HepG2 (cell line): Measurements from ENCODE around the gene POU2F1. TPM values are rescaled to one million over a fixed set of nuclear protein-coding genes. Genes with fewer than 3 reads are reported as not detected.

ENCODE experiments used
- ATAC-seq: fragments of 200-7000 bp; cut with Tn5 transposase; 3 replicates; pipeline ENCODE4 v1.9.1; 2020; ENCODE audit warnings: mild to moderate bottlenecking, moderate library complexity
- BruUV-seq: library from RNA; stranded (reverse); fragments of 400-500 nt; replicated peaks from 2 replicates; lab custom pipeline; 2021; lab: Mats Ljungman, UMichigan
- CTCF ChIA-PET: fragments of 300-600 bp; formaldehyde crosslinking; extraction: SDS; loops from one replicate; lab custom pipeline; 2021; ENCODE audit warnings: low total read pairs, inconsistent platforms, low intra/inter-chr PET ratio; lab: Yijun Ruan, JAX
- POLR2A ChIA-PET: fragments of 350-600 bp; sonication (Branson Sonifier 250); formaldehyde crosslinking; loops from one replicate; lab custom pipeline; 2020; ENCODE audit warnings: antibody characterized with exemption, inconsistent platforms; lab: Yijun Ruan, JAX
- DNase-seq: peaks from one replicate; pipeline ENCODE4 v3.0.0-alpha.2; 2015; ENCODE audit warnings: low spot score
- FAIRE-seq: peaks from 3 replicates; lab custom pipeline; 2011; peaks lifted over from hg19 to GRCh38; lab: Jason Lieb, UNC
- H2AFZ ChIP-seq: one replicate; pipeline ENCODE4 v1.6.1; 2011; ENCODE audit warnings: low read length, inconsistent platforms
- H3K27ac ChIP-seq: fragments of 300-600 bp; 3 replicates; pipeline ENCODE4 v1.8.0; 2011; ENCODE audit warnings: mixed run types, mild to moderate bottlenecking, mixed read lengths, low read length, inconsistent platforms; ENCODE audit not compliant: insufficient read depth; ENCODE audit errors: extremely low read length
- H3K27me3 ChIP-seq, 2 experiments: fragments of 200-600 bp in 1 of 2; 2 replicates in 1 of 2; 3 replicates in 1 of 2; pipeline versions ENCODE4 v1.6.0 to v1.8.0; 2011; ENCODE audit warnings: low read length in 2 of 2, mild to moderate bottlenecking in 2 of 2, moderate library complexity in 2 of 2, inconsistent platforms in 1 of 2; ENCODE audit not compliant: insufficient read depth in 2 of 2, control insufficient read depth in 1 of 2
- H3K36me3 ChIP-seq, 2 experiments: fragments of 200-600 bp in 1 of 2; replicated peaks in 1 of 2; 2 replicates in 1 of 2; 3 replicates in 1 of 2; pipeline versions ENCODE4 v1.5.1 to v1.8.0; 2011; ENCODE audit warnings: low read length in 2 of 2, inconsistent platforms in 1 of 2; ENCODE audit not compliant: insufficient read depth in 2 of 2, control insufficient read depth in 1 of 2
- H3K4me1 ChIP-seq: 2 replicates; pipeline ENCODE4 v1.5.1; 2012; ENCODE audit warnings: low read length, inconsistent platforms; ENCODE audit not compliant: insufficient read depth
- H3K4me2 ChIP-seq: 2 replicates; pipeline ENCODE4 v1.6.0; 2011; ENCODE audit warnings: low read depth, low read length, inconsistent platforms
- H3K4me3 ChIP-seq, 3 experiments: fragments of 200-600 bp in 1 of 3; sonication (generic), shearing (Covaris generic) in 1 of 3; replicated peaks in 1 of 3; 2 replicates each; pipeline ENCODE4 v1.5.1; 2011 to 2016; ENCODE audit warnings: low read length in 3 of 3, inconsistent platforms in 2 of 3, low read depth in 2 of 3, mild to moderate bottlenecking in 2 of 3, control low read depth in 1 of 3, mixed read lengths in 1 of 3; ENCODE audit not compliant: insufficient read depth in 1 of 3
- H3K79me2 ChIP-seq: one replicate; pipeline ENCODE4 v1.6.1; 2011; ENCODE audit warnings: low read length, inconsistent platforms; ENCODE audit not compliant: insufficient read depth
- H3K9ac ChIP-seq: 2 replicates; pipeline ENCODE4 v1.6.0; 2011; ENCODE audit warnings: mild to moderate bottlenecking, low read depth, low read length, inconsistent platforms; ENCODE audit not compliant: insufficient read depth
- H3K9me3 ChIP-seq: 2 replicates; pipeline ENCODE4 v1.5.1; 2012; ENCODE audit warnings: mild to moderate bottlenecking, low read length
- H4K20me1 ChIP-seq: 2 replicates; pipeline ENCODE4 v1.6.0; 2011; ENCODE audit warnings: inconsistent platforms, mild to moderate bottlenecking, low read length, moderate library complexity; ENCODE audit not compliant: insufficient read depth
- ARID5B ChIP-seq: IDR thresholded peaks from 2 replicates; pipeline ENCODE4 v1.4.0; 2020; ENCODE audit warnings: mild to moderate bottlenecking, missing genetic modification reagents
- ARNT2 ChIP-seq: sonication (generic); formaldehyde crosslinking; IDR thresholded peaks from 2 replicates; pipeline ENCODE4 v1.8.0; 2022; ENCODE audit warnings: mild to moderate bottlenecking, low read depth, missing genetic modification reagents, moderate library complexity
- CHCHD3 ChIP-seq: sonication (generic); formaldehyde crosslinking; IDR thresholded peaks from 2 replicates; pipeline ENCODE4 v1.8.0; 2022; ENCODE audit warnings: mild to moderate bottlenecking, missing genetic modification reagents, moderate library complexity
- MED13 ChIP-seq: sonication (generic); formaldehyde crosslinking; IDR thresholded peaks from 2 replicates; pipeline ENCODE4 v1.5.0; 2020; ENCODE audit warnings: missing genetic modification reagents
- NR2F1 ChIP-seq, 2 experiments: fragments of 450-650 bp in 1 of 2; formaldehyde crosslinking in 1 of 2; IDR thresholded peaks; 2 replicates each; pipeline versions ENCODE4 v1.5.0 to v1.6.1; 2016 to 2020; ENCODE audit warnings: mild to moderate bottlenecking in 1 of 2, missing compliant biosample characterization in 1 of 2, missing genetic modification reagents in 1 of 2, moderate library complexity in 1 of 2
- SALL1 ChIP-seq: sonication (generic); formaldehyde crosslinking; IDR thresholded peaks from 2 replicates; pipeline ENCODE4 v1.8.0; 2022; ENCODE audit warnings: mild to moderate bottlenecking, missing genetic modification reagents
- ZFYVE20 ChIP-seq: sonication (generic); formaldehyde crosslinking; IDR thresholded peaks from 2 replicates; pipeline ENCODE4 v1.8.0; 2023; ENCODE audit warnings: low read depth, mild to moderate bottlenecking, moderate library complexity, missing genetic modification reagents, borderline replicate concordance
- ZNF30 ChIP-seq: sonication (generic); formaldehyde crosslinking; IDR thresholded peaks from 2 replicates; pipeline ENCODE4 v1.5.0; 2020; ENCODE audit warnings: mild to moderate bottlenecking, missing genetic modification reagents
- ZNF564 ChIP-seq: sonication (generic); formaldehyde crosslinking; IDR thresholded peaks from 2 replicates; pipeline ENCODE4 v1.8.1; 2023; ENCODE audit warnings: mild to moderate bottlenecking, missing genetic modification reagents
- ZNF670 ChIP-seq: sonication (generic); formaldehyde crosslinking; IDR thresholded peaks from 2 replicates; pipeline ENCODE4 v1.8.0; 2022; ENCODE audit warnings: mild to moderate bottlenecking, missing genetic modification reagents, borderline replicate concordance
- ZNF772 ChIP-seq: sonication (generic); formaldehyde crosslinking; IDR thresholded peaks from 2 replicates; pipeline ENCODE4 v1.5.0; 2020; ENCODE audit warnings: mild to moderate bottlenecking, missing genetic modification reagents
- ZNF841 ChIP-seq: sonication (generic); formaldehyde crosslinking; IDR thresholded peaks from 2 replicates; pipeline ENCODE4 v1.8.1; 2023; ENCODE audit warnings: missing genetic modification reagents, borderline replicate concordance
- in situ Hi-C: cut with HindIII; loops from 2 replicates; pipeline ENCODE4 v1.10.0; 2017; ENCODE audit warnings: low pct_unique_long_range_greater_than_20kb; ENCODE audit not compliant: extremely low pct_ligation_motif_present
- intact Hi-C: fragments of 100-400 bp; cut with micrococcal nuclease; formaldehyde crosslinking; loops from one replicate; pipeline ENCODE4 v1.10.0; 2022; ENCODE audit not compliant: unreplicated experiment
- polyA plus RNA-seq, 8 experiments: library from polyadenylated mRNA; depleted of rRNA in 3 of 8; stranded (reverse) in 7 of 8; unstranded in 1 of 8; fragments of >200 nt; fragmentation: Illumina TruSeq in 4 of 8; extraction: Trizol in 4 of 8; gene quantifications; 2 replicates each; pipeline versions ENCODE4 v1.2.1 to v1.2.3, GENCODE V29; 2011 to 2016; ENCODE audit warnings: low read depth in 4 of 8, missing spikeins in 1 of 8, mixed read lengths in 1 of 8; ENCODE audit not compliant: insufficient read depth in 1 of 8
- total RNA-seq, 5 experiments: library from RNA; depleted of rRNA; stranded (reverse); fragments of >200 nt; fragmentation: Illumina TruSeq; extraction: Trizol; gene quantifications; 2 replicates each; pipeline ENCODE4 v1.2.3, GENCODE V29; 2016; ENCODE audit warnings: low read depth in 1 of 5

The POU2F1 gene
- total and polyA plus RNA-seq, 2 of the 13 experiments (the other 11 are each of a cell fraction or from before 2014, with no cell fraction given), result 10.2 to 13.0 TPM

- TF ChIP-seq NR2F1 (CRISPR knock-in tag; IDR thresholded peaks at IDR 0.05) (no peak), CHCHD3 (no peak), ZNF670 (CRISPR knock-in tag) (no peak), SALL1 (CRISPR knock-in tag) (no peak), ARID5B (CRISPR knock-in tag) (no peak)
- TF ChIP-seq, all 625 proteins: peak for 0
Measured at GRCh38 chr1:167251472-167251871, 30.8 kb downstream of the POU2F1 start (continued).

- DNase-seq, result no peak
- in situ Hi-C loops, result loop anchor here (25.0 kb wide), 1 partner anchor 284 kb away; no protein-coding TSS in a partner anchor
- ChIA-PET POLR2A (no interaction called here), CTCF (no interaction called here)
- H3K4me3 ChIP-seq, result no peak overlapping the region
- no peak overlapping the region for H3K9ac ChIP-seq
- no peak overlapping the region for H2AFZ ChIP-seq
- no peaks in the 10 kb centered on the region for H3K36me3 ChIP-seq
- no TSS peak for BruUV-seq
- no peak overlapping the region for H3K27ac ChIP-seq
- no peak for FAIRE-seq
- no peaks in the 10 kb centered on the region; the same call in 1 of the 2 replicates for H4K20me1 ChIP-seq
- peaks cover 54% of the 10 kb centered on the region for H3K79me2 ChIP-seq
- no peak overlapping the region for H3K4me2 ChIP-seq
- H3K4me1 ChIP-seq, result peaks cover 17% of the 10 kb centered on the region
- intact Hi-C loops, result no loop called here
- ATAC-seq, result no peak
- TF ChIP-seq ZNF564 (CRISPR knock-in tag), result no peak
- TF ChIP-seq ZNF30 (CRISPR knock-in tag), result no peak
- TF ChIP-seq ARNT2 (CRISPR knock-in tag), result no peak
- TF ChIP-seq ZNF772 (CRISPR knock-in tag), result no peak
- no peak for TF ChIP-seq MED13
- TF ChIP-seq ZNF841 (CRISPR knock-in tag), result no peak
- no peak for TF ChIP-seq ZFYVE20 (CRISPR knock-in tag)
- H3K27me3 ChIP-seq, result no peaks in the 10 kb centered on the region
- H3K9me3 ChIP-seq, result no peaks in the 10 kb centered on the region
Measured at GRCh38 chr1:167252986-167253385, 32.3 kb downstream of the POU2F1 start.
